ENCODE measurements around the gene TSHZ3. TPM values are rescaled to one million over a fixed set of nuclear protein-coding genes. Genes with fewer than 3 reads are reported as not detected.

Gene TSHZ3
- total and polyA plus RNA-seq, 9 of the 15 experiments (the other 6 are each of a cell fraction or from before 2014, with no cell fraction given) = 0.03 to 0.13 (median 0.05) TPM; not detected in 5

DNA sequence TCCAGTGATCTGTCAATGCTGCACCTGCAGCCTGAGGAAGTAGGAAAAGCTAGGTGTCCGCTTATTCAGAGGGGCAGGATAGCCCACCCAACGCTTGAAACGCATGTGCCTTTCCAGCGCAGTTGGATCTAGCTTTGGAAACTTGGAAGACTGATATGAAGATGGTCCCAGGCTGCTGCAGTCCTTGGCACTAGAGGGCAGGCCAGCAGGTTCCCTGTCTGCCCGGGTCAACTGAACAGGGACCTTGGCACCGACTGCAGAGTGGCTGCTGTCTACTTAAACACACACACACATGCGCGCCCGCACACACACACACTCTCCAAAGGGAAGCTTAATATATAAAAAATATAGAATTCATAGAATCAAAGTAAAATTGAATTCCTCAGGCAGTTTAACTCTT lies 100.0 kb downstream of the TSHZ3 start:
- ChIA-PET CTCF (ENCODE audit: low intra/inter-chr PET ratio) (no interaction called here), POLR2A (no interaction called here)
- FAIRE-seq (no peak), ATAC-seq (no peak), DNase-seq (ENCODE audit: extremely low read depth in 1 of 4, low spot score in 3 of 4) (no peak)
- H3K79me2 ChIP-seq (ENCODE audit: control insufficient read depth, insufficient read depth, low read length) = no peaks in the 10 kb centered on the region
- no peak for TF ChIP-seq NCOA4 (IDR thresholded peaks at IDR 0.05; ENCODE audit: partially characterized antibody)
- no peak for TF ChIP-seq JUN (IDR thresholded peaks at IDR 0.05; ENCODE audit: borderline replicate concordance, low read depth, low read length)
- TF ChIP-seq JUN (CRISPR knock-in tag; IDR thresholded peaks at IDR 0.05; ENCODE audit: borderline replicate concordance) = no peak
- TF ChIP-seq PTBP1 (IDR thresholded peaks at IDR 0.05; ENCODE audit: low read depth, low read length) = no peak
- H3K36me3 ChIP-seq (ENCODE audit: control insufficient read depth, insufficient read depth, low read length) = no peaks in the 10 kb centered on the region
- no peak overlapping the region for H3K4me2 ChIP-seq (ENCODE audit: insufficient read depth, low read length)
- no peak overlapping the region for H3K27ac ChIP-seq (ENCODE audit: extremely low read depth, low read depth, low read length)
- H3K9ac ChIP-seq (ENCODE audit: insufficient read depth in 1 of 2, low read depth in 2 of 2, low read length in 2 of 2) = no peak overlapping the region
- in situ Hi-C loops (cut with MboI) (no loop called here), intact Hi-C loops (cut with micrococcal nuclease) (no loop called here)
- 0% methylated on average over 9 of the region's 9 CpGs for WGBS (ENCODE audit: insufficient coverage, low coverage, missing lambda C conversion rate)
- BruUV-seq (replicated peaks) = no TSS peak
- no peaks in the 10 kb centered on the region for H3K4me1 ChIP-seq (replicated peaks in 1 of 2; ENCODE audit: control insufficient read depth in 2 of 2, insufficient read depth in 2 of 2, low read length in 2 of 2)
- H4K20me1 ChIP-seq (replicated peaks; ENCODE audit: control insufficient read depth, insufficient read depth, low read length) = no peaks in the 10 kb centered on the region
- no peak overlapping the region for H2AFZ ChIP-seq (ENCODE audit: low read depth, low read length)
- no peaks in the 10 kb centered on the region for H3K9me3 ChIP-seq (replicated peaks; ENCODE audit: control insufficient read depth, insufficient read depth, low read depth, low read length)
- H3K9me1 ChIP-seq (ENCODE audit: control insufficient read depth, insufficient read depth, low read length) = no peaks in the 10 kb centered on the region
- H3K27me3 ChIP-seq (ENCODE audit: control insufficient read depth in 2 of 2, insufficient read depth in 2 of 2, low read length in 2 of 2) = no peaks in the 10 kb centered on the region; a peak in 1 of 5 replicates
- no peak overlapping the region for H3K4me3 ChIP-seq

DNA sequence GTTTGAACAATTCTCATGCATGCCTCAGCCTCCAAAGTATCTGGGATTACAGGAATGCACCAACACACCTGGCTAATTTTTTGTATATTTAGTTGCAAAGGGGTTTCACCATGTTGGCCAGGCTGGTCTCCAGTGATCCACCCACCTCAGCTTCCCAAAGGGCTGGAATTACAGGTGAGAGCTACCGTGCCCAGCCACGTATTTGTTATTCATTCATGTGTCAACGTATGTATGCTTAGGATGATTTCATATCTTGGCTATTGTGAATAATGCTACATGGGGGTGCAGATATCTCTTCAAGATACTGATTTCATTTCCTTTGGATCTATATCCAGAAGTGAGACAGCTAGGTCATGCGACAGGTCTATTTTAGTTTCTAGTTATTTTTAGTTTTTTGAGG lies 113.4 kb downstream of the TSHZ3 start:
- DNase-seq (ENCODE audit: extremely low read depth in 1 of 4, low spot score in 3 of 4) (no peak), FAIRE-seq (no peak), ATAC-seq (no peak)
- in situ Hi-C loops (cut with MboI) (no loop called here), intact Hi-C loops (cut with micrococcal nuclease) (no loop called here)
- H3K9ac ChIP-seq (ENCODE audit: insufficient read depth in 1 of 2, low read depth in 2 of 2, low read length in 2 of 2) = no peak overlapping the region
- no TSS peak for BruUV-seq (replicated peaks)
- H3K4me3 ChIP-seq = no peak overlapping the region
- no peaks in the 10 kb centered on the region for H3K36me3 ChIP-seq (ENCODE audit: control insufficient read depth, insufficient read depth, low read length)
- no peaks in the 10 kb centered on the region; a peak in 1 of 5 replicates for H3K27me3 ChIP-seq (ENCODE audit: control insufficient read depth in 2 of 2, insufficient read depth in 2 of 2, low read length in 2 of 2)
- no peak overlapping the region for H3K4me2 ChIP-seq (ENCODE audit: insufficient read depth, low read length)
- H3K4me1 ChIP-seq (replicated peaks in 1 of 2; ENCODE audit: control insufficient read depth in 2 of 2, insufficient read depth in 2 of 2, low read length in 2 of 2) = no peaks in the 10 kb centered on the region
- no peak overlapping the region for H3K27ac ChIP-seq (ENCODE audit: extremely low read depth, low read depth, low read length)
- ChIA-PET CTCF (ENCODE audit: low intra/inter-chr PET ratio) (no interaction called here), POLR2A (no interaction called here)
- no peaks in the 10 kb centered on the region for H3K9me1 ChIP-seq (ENCODE audit: control insufficient read depth, insufficient read depth, low read length)
- H3K9me3 ChIP-seq (replicated peaks; ENCODE audit: control insufficient read depth, insufficient read depth, low read depth, low read length) = no peaks in the 10 kb centered on the region
- no peaks in the 10 kb centered on the region for H4K20me1 ChIP-seq (replicated peaks; ENCODE audit: control insufficient read depth, insufficient read depth, low read length)
- H3K79me2 ChIP-seq (ENCODE audit: control insufficient read depth, insufficient read depth, low read length) = no peaks in the 10 kb centered on the region
- 2% methylated on average over 4 of the region's 4 CpGs for WGBS (ENCODE audit: insufficient coverage, low coverage, missing lambda C conversion rate)
- H2AFZ ChIP-seq (ENCODE audit: low read depth, low read length) = no peak overlapping the region
- TF ChIP-seq ELF2 (CRISPR knock-in tag; IDR thresholded peaks at IDR 0.05) (no peak), STAT5A (IDR thresholded peaks at IDR 0.05; ENCODE audit: borderline replicate concordance, low read length) (no peak), GATAD2B (IDR thresholded peaks at IDR 0.05; ENCODE audit: borderline replicate concordance) (no peak), SMAD2 (IDR thresholded peaks at IDR 0.05; ENCODE audit: low read depth, low read length) (no peak), RBBP5 (IDR thresholded peaks at IDR 0.05; ENCODE audit: borderline replicate concordance, insufficient read depth, low read length, poor library complexity, severe bottlenecking) (no peak)
- TF ChIP-seq, protein P1, sequence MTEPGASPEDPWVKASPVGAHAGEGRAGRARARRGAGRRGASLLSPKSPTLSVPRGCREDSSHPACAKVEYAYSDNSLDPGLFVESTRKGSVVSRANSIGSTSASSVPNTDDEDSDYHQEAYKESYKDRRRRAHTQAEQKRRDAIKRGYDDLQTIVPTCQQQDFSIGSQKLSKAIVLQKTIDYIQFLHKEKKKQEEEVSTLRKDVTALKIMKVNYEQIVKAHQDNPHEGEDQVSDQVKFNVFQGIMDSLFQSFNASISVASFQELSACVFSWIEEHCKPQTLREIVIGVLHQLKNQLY (CRISPR knock-in tag; conservative IDR thresholded peaks at IDR 0.05) = no peak
- TF ChIP-seq, protein P2, sequence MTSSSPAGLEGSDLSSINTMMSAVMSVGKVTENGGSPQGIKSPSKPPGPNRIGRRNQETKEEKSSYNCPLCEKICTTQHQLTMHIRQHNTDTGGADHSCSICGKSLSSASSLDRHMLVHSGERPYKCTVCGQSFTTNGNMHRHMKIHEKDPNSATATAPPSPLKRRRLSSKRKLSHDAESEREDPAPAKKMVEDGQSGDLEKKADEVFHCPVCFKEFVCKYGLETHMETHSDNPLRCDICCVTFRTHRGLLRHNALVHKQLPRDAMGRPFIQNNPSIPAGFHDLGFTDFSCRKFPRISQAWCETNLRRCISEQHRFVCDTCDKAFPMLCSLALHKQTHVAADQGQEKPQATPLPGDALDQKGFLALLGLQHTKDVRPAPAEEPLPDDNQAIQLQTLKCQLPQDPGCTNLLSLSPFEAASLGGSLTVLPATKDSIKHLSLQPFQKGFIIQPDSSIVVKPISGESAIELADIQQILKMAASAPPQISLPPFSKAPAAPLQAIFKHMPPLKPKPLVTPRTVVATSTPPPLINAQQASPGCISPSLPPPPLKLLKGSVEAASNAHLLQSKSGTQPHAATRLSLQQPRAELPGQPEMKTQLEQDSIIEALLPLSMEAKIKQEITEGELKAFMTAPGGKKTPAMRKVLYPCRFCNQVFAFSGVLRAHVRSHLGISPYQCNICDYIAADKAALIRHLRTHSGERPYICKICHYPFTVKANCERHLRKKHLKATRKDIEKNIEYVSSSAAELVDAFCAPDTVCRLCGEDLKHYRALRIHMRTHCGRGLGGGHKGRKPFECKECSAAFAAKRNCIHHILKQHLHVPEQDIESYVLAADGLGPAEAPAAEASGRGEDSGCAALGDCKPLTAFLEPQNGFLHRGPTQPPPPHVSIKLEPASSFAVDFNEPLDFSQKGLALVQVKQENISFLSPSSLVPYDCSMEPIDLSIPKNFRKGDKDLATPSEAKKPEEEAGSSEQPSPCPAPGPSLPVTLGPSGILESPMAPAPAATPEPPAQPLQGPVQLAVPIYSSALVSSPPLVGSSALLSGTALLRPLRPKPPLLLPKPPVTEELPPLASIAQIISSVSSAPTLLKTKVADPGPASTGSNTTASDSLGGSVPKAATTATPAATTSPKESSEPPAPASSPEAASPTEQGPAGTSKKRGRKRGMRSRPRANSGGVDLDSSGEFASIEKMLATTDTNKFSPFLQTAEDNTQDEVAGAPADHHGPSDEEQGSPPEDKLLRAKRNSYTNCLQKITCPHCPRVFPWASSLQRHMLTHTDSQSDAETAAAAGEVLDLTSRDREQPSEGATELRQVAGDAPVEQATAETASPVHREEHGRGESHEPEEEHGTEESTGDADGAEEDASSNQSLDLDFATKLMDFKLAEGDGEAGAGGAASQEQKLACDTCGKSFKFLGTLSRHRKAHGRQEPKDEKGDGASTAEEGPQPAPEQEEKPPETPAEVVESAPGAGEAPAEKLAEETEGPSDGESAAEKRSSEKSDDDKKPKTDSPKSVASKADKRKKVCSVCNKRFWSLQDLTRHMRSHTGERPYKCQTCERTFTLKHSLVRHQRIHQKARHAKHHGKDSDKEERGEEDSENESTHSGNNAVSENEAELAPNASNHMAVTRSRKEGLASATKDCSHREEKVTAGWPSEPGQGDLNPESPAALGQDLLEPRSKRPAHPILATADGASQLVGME (CRISPR knock-in tag; IDR thresholded peaks at IDR 0.05) = no peak

Data from K562 (cell line).